ENCODE measurements around the gene UNC119. TPM values are rescaled to one million over a fixed set of nuclear protein-coding genes. Genes with fewer than 3 reads are reported as not detected.

UNC119 gene
- total RNA-seq, 1 experiment from 2014 or later: 44.7 TPM

DNA sequence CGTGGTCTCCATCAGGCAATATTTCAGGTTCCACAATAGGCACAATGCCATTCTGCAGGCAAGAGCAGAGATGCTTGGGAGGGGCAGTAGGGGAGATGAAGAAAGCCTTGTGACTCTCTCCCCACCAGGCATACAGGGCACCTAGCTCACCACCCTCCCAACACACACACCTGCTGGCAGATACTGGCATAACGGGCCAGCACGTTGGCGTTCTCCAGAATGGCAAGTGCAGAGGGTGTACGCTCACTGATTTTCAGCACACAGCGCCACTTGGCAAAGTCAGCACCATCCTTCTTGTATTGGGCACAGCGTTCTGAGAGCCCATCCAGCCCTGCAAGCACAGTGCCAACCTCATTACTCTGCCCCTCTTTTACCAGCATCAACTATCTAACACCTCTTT is 22.1 kb upstream of the UNC119 start:
- in situ Hi-C loops (cut with HindIII; ENCODE audit: low pct_unique_long_range_greater_than_20kb, low sequenced_read_pairs): no loop called here

DNA sequence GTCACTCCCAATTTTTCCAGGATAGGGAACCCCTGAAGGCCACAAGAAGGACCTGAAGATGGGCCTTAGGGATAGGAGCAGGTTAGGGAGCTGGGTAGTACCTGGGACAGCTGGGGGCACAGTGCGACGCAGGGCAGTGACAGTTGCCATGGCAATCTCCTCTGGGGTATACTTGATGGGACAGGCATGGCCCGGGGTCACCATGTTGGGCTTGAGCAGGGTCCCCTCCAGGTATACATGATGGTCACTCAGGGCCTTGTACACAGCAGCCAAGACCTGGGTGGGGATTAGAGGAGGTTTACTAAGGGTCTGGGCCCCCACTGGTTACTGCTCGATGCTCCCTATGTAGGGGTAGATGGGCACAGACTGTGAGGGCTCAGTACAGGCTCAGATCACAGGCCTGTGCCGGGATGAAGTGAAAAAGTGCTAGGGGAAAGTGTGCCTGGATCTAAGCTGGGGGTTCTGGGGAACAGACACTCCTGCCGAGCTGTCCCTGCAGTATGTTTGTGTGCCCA is 21.6 kb upstream of the UNC119 start:
- H3K9me3 ChIP-seq (ENCODE audit: control insufficient read depth, insufficient read depth, low read depth, low read length): no peaks in the 10 kb centered on the region
- H3K36me3 ChIP-seq (ENCODE audit: control insufficient read depth, insufficient read depth, low read length): no peaks in the 10 kb centered on the region; the same call in 1 of the 2 replicates
- CTCF ChIA-PET: interaction anchor here (0.6 to 0.9 kb wide), 3 partner anchors 31 to 157 kb away, joined by 3 to 5 read pairs (median 3); no protein-coding TSS in a partner anchor
- no peak overlapping the region for H3K27ac ChIP-seq (ENCODE audit: low read length)
- DNase-seq (ENCODE audit: low read depth, low spot score) (no peak), ATAC-seq (no peak)
- intact Hi-C loops (cut with micrococcal nuclease; ENCODE audit: unreplicated experiment) (no loop called here), in situ Hi-C loops (cut with HindIII; ENCODE audit: low pct_unique_long_range_greater_than_20kb, low sequenced_read_pairs) (no loop called here)
- H3K4me3 ChIP-seq (ENCODE audit: low read depth in 2 of 2, low read length in 2 of 2): no peak overlapping the region
- TF ChIP-seq, protein P1, sequence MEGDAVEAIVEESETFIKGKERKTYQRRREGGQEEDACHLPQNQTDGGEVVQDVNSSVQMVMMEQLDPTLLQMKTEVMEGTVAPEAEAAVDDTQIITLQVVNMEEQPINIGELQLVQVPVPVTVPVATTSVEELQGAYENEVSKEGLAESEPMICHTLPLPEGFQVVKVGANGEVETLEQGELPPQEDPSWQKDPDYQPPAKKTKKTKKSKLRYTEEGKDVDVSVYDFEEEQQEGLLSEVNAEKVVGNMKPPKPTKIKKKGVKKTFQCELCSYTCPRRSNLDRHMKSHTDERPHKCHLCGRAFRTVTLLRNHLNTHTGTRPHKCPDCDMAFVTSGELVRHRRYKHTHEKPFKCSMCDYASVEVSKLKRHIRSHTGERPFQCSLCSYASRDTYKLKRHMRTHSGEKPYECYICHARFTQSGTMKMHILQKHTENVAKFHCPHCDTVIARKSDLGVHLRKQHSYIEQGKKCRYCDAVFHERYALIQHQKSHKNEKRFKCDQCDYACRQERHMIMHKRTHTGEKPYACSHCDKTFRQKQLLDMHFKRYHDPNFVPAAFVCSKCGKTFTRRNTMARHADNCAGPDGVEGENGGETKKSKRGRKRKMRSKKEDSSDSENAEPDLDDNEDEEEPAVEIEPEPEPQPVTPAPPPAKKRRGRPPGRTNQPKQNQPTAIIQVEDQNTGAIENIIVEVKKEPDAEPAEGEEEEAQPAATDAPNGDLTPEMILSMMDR (IDR thresholded peaks at IDR 0.05): no peak
- TF ChIP-seq, protein P2, sequence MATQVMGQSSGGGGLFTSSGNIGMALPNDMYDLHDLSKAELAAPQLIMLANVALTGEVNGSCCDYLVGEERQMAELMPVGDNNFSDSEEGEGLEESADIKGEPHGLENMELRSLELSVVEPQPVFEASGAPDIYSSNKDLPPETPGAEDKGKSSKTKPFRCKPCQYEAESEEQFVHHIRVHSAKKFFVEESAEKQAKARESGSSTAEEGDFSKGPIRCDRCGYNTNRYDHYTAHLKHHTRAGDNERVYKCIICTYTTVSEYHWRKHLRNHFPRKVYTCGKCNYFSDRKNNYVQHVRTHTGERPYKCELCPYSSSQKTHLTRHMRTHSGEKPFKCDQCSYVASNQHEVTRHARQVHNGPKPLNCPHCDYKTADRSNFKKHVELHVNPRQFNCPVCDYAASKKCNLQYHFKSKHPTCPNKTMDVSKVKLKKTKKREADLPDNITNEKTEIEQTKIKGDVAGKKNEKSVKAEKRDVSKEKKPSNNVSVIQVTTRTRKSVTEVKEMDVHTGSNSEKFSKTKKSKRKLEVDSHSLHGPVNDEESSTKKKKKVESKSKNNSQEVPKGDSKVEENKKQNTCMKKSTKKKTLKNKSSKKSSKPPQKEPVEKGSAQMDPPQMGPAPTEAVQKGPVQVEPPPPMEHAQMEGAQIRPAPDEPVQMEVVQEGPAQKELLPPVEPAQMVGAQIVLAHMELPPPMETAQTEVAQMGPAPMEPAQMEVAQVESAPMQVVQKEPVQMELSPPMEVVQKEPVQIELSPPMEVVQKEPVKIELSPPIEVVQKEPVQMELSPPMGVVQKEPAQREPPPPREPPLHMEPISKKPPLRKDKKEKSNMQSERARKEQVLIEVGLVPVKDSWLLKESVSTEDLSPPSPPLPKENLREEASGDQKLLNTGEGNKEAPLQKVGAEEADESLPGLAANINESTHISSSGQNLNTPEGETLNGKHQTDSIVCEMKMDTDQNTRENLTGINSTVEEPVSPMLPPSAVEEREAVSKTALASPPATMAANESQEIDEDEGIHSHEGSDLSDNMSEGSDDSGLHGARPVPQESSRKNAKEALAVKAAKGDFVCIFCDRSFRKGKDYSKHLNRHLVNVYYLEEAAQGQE (IDR thresholded peaks at IDR 0.05; ENCODE audit: insufficient read depth in 1 of 2, low read depth in 2 of 2, low read length in 1 of 2): no peak
- TF ChIP-seq TCF7L2 (IDR thresholded peaks at IDR 0.05; ENCODE audit: low read depth, low read length): no peak
- no peak for TF ChIP-seq POLR2AphosphoS5 (IDR thresholded peaks at IDR 0.05; ENCODE audit: low read depth, low read length)
- TF ChIP-seq SIN3A (IDR thresholded peaks at IDR 0.05; ENCODE audit: borderline replicate concordance, insufficient read depth, low read depth, low read length): no peak
- POLR2A ChIA-PET: interaction anchor here (0.7 kb wide), 1 partner anchor 76 kb away, joined by 3 read pairs; no protein-coding TSS in a partner anchor
- peaks cover 22% of the 10 kb centered on the region for H3K4me1 ChIP-seq (ENCODE audit: control insufficient read depth, insufficient read depth, low read length)
- H3K27me3 ChIP-seq (ENCODE audit: control insufficient read depth, insufficient read depth, low read length): no peaks in the 10 kb centered on the region
- BruUV-seq (replicated peaks): no TSS peak

More for the DNA sequence above, 22.1 kb upstream of the UNC119 start:
- DNase-seq (ENCODE audit: low read depth, low spot score): no peak
- Histone ChIP-seq H3K27me3 (ENCODE audit: control insufficient read depth, insufficient read depth, low read length) (no peaks in the 10 kb centered on the region), H3K4me1 (ENCODE audit: control insufficient read depth, insufficient read depth, low read length) (peaks cover 22% of the 10 kb centered on the region), H3K4me3 (ENCODE audit: low read depth in 2 of 2, low read length in 2 of 2) (no peak overlapping the region), H3K27ac (ENCODE audit: low read length) (no peak overlapping the region), H3K9me3 (ENCODE audit: control insufficient read depth, insufficient read depth, low read depth, low read length) (no peaks in the 10 kb centered on the region), H3K36me3 (ENCODE audit: control insufficient read depth, insufficient read depth, low read length) (peaks cover 3% of the 10 kb centered on the region)
- CTCF ChIA-PET: interaction anchor here (0.6 to 0.9 kb wide), 3 partner anchors 31 to 158 kb away, joined by 3 to 5 read pairs (median 3); no protein-coding TSS in a partner anchor
- POLR2A ChIA-PET: interaction anchor here (0.7 kb wide), 1 partner anchor 77 kb away, joined by 3 read pairs; no protein-coding TSS in a partner anchor
- BruUV-seq (replicated peaks): no TSS peak
- ATAC-seq: no peak
- intact Hi-C loops (cut with micrococcal nuclease; ENCODE audit: unreplicated experiment): no loop called here
- TF ChIP-seq SIN3A (IDR thresholded peaks at IDR 0.05; ENCODE audit: borderline replicate concordance, insufficient read depth, low read depth, low read length) (no peak), TCF7L2 (IDR thresholded peaks at IDR 0.05; ENCODE audit: low read depth, low read length) (no peak), POLR2AphosphoS5 (IDR thresholded peaks at IDR 0.05; ENCODE audit: low read depth, low read length) (no peak)
- TF ChIP-seq, protein P2 (IDR thresholded peaks at IDR 0.05; ENCODE audit: insufficient read depth in 1 of 2, low read depth in 2 of 2, low read length in 1 of 2): no peak
- TF ChIP-seq, protein P1 (IDR thresholded peaks at IDR 0.05): no peak
